Upper lobe of right lung (tissue), 1 donor: ENCODE measurements around the gene FAR2. TPM values are rescaled to one million over a fixed set of nuclear protein-coding genes. Genes with fewer than 3 reads are reported as not detected.

Experiments used
- ATAC-seq: fragments of 200-7000 bp; cut with Tn5 transposase; one replicate; pipeline ENCODE4 v1.9.1; 2020; ENCODE audit warnings: mild to moderate bottlenecking, moderate library complexity
- DNase-seq: peaks from one replicate; pipeline ENCODE4 v3.0.0-alpha.2; 2020
- H3K27ac ChIP-seq: fragments of 200-600 bp; one replicate; pipeline ENCODE4 v1.8.0; 2022
- H3K27me3 ChIP-seq: fragments of 200-600 bp; one replicate; pipeline ENCODE4 v1.8.0; 2022; ENCODE audit warnings: mild to moderate bottlenecking
- H3K36me3 ChIP-seq: fragments of 200-600 bp; one replicate; pipeline ENCODE4 v1.8.0; 2022
- H3K4me1 ChIP-seq: fragments of 200-600 bp; one replicate; pipeline ENCODE4 v1.8.0; 2022
- H3K4me3 ChIP-seq: fragments of 200-600 bp; one replicate; pipeline ENCODE4 v1.8.0; 2022; ENCODE audit warnings: mild to moderate bottlenecking
- H3K9me3 ChIP-seq: fragments of 200-600 bp; one replicate; pipeline ENCODE4 v1.8.0; 2022
- CTCF ChIP-seq: fragments of 200-600 bp; IDR thresholded peaks from one replicate; pipeline ENCODE4 v1.8.0; 2022; ENCODE audit warnings: antibody characterized with exemption
- intact Hi-C: fragments of 100-400 bp; cut with DNase I; formaldehyde crosslinking; loops from one replicate; pipeline ENCODE4 v1.11.0; 2022
- total RNA-seq: library from RNA; stranded (reverse); fragmentation: NEBNext Ultra II Directional; extraction: Animal tissue kit (Norgen Biotek cat#: 25700); gene quantifications from one replicate; pipeline ENCODE4 v1.2.1, GENCODE V29; 2021
- donor health status: DM: no; HTN: yes; CAD: no; lungs with severe emphysema.

FAR2 gene
- total RNA-seq, 1 donor from 2014 or later, result 13.3 TPM

- no peak overlapping the region for H3K27ac ChIP-seq
- no peak for ATAC-seq
- TF ChIP-seq CTCF, result no peak
- DNase-seq, result no peak
- H3K27me3 ChIP-seq, result no peaks in the 10 kb centered on the region
- H3K4me1 ChIP-seq, result no peaks in the 10 kb centered on the region
- H3K36me3 ChIP-seq, result no peaks in the 10 kb centered on the region
- H3K4me3 ChIP-seq, result no peak overlapping the region
- intact Hi-C loops, result no loop called here
- H3K9me3 ChIP-seq, result no peaks in the 10 kb centered on the region
Measured at GRCh38 chr12:29281371-29282005, 132.4 kb downstream of the FAR2 start.

GRCh38 chr12:29282031-29282816, 133.1 kb downstream of the FAR2 start:
- Histone ChIP-seq H3K9me3 (no peaks in the 10 kb centered on the region), H3K27me3 (no peaks in the 10 kb centered on the region), H3K4me3 (no peak overlapping the region), H3K4me1 (no peaks in the 10 kb centered on the region), H3K36me3 (no peaks in the 10 kb centered on the region), H3K27ac (no peak overlapping the region)
- intact Hi-C loops, result no loop called here
- ATAC-seq, result no peak
- DNase-seq, result no peak
- TF ChIP-seq CTCF, result no peak

GRCh38 chr12:29283969-29284700, 135.1 kb downstream of the FAR2 start:
- ATAC-seq (no peak), DNase-seq (no peak)
- Histone ChIP-seq H3K27ac (no peak overlapping the region), H3K9me3 (no peaks in the 10 kb centered on the region), H3K4me1 (no peaks in the 10 kb centered on the region), H3K36me3 (no peaks in the 10 kb centered on the region), H3K27me3 (no peaks in the 10 kb centered on the region), H3K4me3 (no peak overlapping the region)
- no peak for TF ChIP-seq CTCF
- intact Hi-C loops, result no loop called here

- no peak for DNase-seq
- H3K4me1 ChIP-seq, result no peaks in the 10 kb centered on the region
- H3K36me3 ChIP-seq, result no peaks in the 10 kb centered on the region
- ATAC-seq, result no peak
- no peak overlapping the region for H3K27ac ChIP-seq
- no peak overlapping the region for H3K4me3 ChIP-seq
- no peak for TF ChIP-seq CTCF
- intact Hi-C loops, result no loop called here
- no peaks in the 10 kb centered on the region for H3K9me3 ChIP-seq
- H3K27me3 ChIP-seq, result no peaks in the 10 kb centered on the region
Measured at GRCh38 chr12:29286081-29286790, 137.2 kb downstream of the FAR2 start.

- Histone ChIP-seq H3K27ac (no peak overlapping the region), H3K36me3 (no peaks in the 10 kb centered on the region), H3K4me3 (no peak overlapping the region), H3K27me3 (no peaks in the 10 kb centered on the region), H3K4me1 (no peaks in the 10 kb centered on the region), H3K9me3 (no peaks in the 10 kb centered on the region)
- no peak for ATAC-seq
- intact Hi-C loops, result no loop called here
- DNase-seq, result no peak
- no peak for TF ChIP-seq CTCF
Measured at GRCh38 chr12:29287622-29288021, 138.5 kb downstream of the FAR2 start.
